Amniotic stem cell (primary cell): ENCODE data around the gene SORD.
"Not testable (repeated sequence)": the region's sequence is repeated elsewhere in the genome, so short reads cannot be mapped to it uniquely, and the experiment has no call there.

Source experiments
- DNase-seq: peaks from one replicate; lab custom pipeline; 2025; lab: John Stamatoyannopoulos, UW

SORD gene

DNA sequence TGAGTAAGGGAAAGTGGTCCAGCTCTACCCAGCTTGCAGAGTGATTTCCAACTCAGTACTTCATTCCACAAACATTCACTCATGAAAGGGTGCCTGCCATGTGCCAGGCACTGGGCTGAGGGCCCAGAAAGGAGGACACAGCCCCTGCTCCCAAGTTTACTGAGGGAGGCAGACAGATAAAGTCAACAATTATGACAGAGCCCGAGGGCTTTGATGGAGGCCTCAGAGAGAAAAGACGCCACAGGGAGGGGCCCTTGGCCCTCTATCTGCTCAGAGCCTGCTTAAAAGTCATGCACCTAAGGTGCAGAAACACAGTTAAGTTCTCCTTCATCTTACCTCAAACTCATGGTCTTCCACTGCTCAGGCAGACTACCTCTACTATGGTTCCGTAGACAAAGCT lies 1.7 kb downstream of the SORD start:
- not testable (repeated sequence) for DNase-seq

DNA sequence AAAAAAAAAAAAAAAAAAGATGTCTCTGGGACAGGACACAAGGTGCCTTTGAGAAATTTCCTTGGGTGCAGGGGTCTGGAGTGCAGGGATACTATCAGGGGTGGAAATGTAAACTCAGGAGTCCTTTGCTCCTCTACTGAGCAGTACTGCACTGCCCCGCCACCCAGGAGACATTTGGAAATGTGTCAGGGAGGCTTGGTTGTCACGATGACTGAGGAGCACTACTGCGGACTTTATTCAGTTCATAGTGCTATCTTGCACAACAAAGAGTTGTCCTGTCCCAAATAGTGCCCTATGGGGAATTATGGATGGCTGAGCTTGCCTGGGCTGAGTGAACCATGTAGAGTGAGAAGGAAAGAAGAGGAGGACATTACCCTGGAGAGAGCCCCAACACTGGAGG lies 2.6 kb downstream of the SORD start:
- not testable (repeated sequence) for DNase-seq

DNA sequence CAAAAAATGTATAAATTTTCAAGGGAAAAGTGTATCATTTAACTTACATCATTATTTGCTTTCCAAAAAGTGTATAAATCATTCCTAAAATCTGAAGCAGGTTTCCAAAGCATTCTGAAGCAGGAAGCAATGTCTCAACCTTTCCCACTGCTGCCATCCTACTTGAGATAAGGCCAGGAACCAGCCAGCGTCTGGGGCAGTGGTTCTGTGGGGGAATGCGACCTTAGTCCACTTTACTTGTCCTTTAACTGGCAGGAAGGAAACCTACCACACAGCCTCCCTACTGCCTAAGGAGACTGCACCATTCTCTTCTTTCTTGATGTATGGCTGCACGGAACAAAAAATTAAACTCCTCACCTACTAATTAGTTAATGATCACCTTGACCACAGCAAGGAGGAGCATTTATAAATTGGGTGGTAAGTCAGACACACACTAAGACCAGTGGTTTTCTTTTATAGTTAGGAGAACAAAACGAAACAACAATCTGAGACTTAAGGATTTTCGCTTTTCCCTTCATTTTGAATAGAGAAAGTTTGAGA lies 3.7 kb downstream of the SORD start:
- no peak for DNase-seq

DNA sequence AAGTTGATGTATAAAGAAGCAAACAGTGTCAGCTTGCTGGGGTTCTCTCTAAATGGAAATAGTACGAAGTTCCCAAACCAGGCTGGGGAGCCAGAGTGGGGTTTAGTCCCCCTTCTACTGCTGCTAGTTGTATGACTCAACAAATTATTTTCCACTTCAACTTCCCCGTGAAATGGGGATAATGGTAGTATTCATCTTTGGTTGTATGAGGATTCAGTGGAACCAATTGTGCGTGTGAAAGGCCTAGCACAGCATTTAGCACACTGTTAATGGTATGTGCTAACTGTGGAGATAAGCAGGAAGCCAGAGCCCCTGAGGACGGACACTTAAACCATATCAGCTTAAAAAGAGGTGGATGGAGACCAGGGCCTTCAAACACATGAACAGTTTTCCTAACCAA lies 4.2 kb downstream of the SORD start:
- DNase-seq = no peak

DNA sequence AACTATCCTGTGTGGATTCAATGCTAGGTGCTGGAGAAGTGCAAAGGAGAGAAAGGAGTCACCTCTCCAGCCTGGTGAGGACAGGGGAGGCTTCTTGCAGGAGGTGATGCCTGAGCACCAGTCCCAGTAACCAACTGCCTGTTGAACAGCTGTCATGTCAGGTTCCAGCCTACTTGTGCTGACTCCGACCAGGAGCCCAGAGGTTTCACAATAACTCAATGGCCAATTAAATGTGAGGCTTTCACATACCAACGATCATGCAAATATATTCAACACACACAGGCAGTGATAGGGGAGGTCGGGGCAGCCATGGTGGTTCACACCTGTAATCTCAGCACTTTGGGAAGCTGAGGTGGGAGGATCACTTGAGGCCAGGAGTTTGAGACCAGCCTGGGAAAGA lies 7.7 kb downstream of the SORD start:
- no peak for DNase-seq

DNA sequence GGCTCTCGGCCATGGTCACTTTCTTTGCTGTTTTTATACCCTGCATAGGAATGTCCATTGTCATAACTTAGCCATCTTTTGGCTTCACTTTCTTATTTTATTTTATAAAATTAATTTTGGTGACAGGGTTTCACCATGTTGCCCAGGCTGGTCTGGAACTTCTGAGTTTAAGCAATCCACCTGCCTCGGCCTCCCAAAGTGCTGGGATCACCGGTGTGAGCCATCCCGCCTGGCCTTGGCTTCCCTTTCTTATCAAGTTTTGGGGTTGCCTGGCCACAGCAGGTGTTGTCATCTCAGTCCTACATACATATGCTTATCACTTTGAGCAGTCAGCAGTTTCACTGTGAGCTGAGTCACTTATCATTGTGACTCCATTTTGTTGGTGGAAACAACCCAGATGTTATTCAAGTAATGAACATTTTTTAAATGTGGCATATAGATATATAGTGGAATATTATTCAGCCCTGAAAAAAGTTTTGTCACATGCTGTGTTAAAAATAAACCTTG lies 8.6 kb downstream of the SORD start:
- DNase-seq = not testable (repeated sequence)

DNA sequence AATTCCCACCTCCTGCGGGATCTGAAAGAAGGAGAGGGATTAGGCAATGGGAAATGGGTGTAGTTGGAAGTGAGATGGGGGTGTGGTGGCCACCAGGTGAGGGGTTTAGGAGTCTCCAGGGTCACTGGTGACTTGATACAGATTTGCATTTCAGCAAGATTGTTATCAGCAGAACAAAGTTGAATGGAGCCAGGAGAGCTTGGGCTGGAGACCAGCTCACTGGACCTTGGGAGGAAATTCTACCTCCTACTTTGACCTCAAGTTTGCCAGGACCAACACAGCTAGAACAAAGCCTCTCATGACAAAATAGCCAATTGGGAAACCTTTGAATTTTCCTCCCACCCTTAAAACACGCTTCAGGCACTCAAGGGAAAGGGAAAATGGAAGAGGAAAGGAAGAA lies 9.5 kb downstream of the SORD start:
- DNase-seq = not testable (repeated sequence)

DNA sequence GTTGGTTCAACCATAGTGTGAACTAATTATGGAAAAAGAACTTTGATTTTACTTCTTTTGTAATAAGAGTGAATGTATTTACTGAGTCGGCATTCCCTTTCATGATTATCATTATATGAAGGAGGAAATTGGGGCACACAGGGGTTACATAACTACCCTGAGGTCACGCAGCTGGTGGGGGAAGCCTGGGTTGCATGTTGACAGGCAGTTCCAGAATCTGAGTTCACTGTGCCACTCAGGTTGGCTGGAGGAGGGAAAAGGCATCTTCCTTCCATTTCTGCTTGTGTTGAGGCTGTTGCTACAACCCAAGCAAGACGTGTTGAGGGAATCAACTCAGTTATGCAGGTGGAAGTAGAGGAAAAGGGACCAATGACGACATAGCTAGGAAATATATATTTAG lies 11.1 kb downstream of the SORD start:
- not testable (repeated sequence) for DNase-seq

DNA sequence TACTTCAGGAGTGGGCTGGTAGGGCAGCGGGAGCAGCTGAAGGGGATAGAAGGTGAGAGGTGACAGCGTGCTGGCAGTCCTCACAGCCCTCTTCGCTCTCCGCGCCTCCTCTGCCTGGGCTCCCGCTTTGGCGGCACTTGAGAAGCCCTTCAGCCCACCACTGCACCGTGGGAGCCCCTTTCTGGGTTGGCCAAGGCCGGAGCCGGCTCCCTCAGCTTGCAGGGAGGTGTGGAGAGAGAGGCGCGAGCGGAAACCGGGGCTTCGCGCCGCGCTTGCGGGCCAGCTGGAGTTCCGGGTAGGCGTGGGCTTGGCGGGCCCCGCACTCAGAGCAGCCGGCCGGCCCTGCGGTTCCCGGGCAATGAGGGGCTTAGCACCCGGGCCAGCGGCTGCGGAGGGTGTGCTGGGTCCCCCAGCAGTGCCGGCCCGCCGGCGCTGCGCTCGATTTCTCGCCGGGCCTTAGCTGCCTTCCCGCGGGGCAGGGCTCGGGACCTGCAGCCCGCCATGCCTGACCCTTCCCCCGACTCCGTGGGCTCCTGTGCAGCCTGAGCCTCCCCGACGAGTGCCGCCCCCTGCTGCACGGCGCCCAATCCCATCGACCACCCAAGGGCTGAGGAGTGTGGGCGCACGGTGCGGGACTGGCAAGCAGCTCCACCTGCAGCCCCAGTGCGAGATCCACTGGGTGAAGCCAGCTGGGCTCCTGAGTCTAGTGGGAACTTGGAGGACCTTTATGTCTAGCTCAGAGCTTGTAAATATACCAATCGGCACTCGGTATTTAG lies 11.8 kb downstream of the SORD start:
- DNase-seq = not testable (repeated sequence)

DNA sequence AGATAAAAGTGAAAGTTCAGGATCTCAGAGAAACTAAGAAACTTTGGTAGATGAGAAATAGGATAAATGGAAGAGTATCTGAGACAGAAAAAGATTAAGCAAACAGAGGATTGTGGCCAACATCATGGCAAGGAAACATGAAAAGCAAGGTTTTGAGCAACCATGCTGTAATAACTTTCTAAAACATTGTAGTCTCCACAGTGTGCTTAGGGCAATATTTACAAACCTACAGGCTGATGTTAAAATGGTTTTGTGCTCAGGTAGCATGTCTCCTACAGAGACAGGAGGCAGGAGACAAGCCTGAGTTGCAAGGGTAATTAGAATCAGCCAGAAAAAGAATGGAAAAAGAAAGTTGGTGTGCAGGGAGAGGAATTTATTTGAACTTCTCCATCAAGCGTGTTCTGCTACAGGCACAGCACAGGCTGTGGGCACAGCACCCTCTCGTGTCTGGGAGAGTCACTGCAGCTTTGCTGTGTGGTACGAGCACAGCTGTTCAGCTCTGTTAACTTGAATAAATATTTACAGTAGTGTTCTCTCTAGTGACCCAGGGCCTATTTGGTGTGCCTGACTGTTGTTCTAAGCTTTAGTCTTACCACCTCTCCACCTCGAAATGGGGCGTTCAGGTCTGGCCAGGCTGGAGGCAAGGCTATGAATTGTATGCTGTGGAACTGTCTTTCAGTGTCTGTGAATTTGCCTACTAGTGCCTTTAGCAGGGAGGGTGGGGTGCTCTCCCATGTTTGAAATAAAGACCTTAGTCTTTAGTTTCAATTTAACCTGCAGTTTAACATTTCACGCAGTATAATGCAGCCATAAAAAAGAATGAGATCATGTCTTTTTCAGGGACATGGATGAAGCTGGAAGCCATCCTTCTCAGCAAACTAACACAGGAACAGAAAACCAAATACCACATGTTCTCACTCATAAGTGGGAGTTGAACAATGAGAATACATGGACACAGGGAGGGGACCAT lies 14.1 kb downstream of the SORD start:
- DNase-seq = not testable (repeated sequence)

DNA sequence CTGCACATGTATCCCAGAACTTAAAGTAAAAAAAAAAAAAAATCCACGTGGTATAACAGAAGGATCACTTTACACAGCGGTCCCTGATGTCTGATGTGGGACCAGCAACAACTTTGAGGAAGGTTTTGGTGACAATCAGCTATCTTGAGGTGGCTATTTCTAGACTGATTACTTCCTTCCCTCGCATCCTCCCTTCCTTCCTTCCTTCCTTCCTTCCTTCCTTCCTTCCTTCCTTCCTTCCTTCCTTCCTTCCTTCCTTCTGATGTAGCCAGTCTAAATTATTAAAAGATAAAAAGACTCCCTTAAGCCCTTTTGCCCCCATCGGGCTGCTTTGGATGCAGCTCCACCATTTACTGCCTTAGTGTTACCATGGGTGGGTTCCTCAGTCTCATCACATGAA lies 14.9 kb downstream of the SORD start:
- DNase-seq = no peak

DNA sequence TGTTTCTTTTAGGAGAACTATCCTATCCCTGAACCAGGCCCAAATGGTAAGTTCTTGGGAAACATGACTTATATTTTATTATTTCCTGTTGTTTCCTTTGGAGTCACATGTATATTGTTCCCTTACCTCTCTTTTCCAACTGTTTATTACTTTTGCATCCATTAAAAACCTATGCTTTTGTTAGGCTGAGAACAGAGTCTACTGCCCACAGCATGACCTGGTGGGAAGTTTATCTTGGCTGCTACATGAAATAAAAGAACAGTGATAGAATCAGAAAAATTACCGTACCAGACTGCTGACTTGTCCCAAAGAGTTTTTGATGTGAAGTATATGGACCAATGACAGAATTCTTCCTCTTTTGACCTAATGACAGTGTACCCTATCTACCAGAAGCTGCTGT lies 17.4 kb downstream of the SORD start:
- not testable (repeated sequence) for DNase-seq

DNA sequence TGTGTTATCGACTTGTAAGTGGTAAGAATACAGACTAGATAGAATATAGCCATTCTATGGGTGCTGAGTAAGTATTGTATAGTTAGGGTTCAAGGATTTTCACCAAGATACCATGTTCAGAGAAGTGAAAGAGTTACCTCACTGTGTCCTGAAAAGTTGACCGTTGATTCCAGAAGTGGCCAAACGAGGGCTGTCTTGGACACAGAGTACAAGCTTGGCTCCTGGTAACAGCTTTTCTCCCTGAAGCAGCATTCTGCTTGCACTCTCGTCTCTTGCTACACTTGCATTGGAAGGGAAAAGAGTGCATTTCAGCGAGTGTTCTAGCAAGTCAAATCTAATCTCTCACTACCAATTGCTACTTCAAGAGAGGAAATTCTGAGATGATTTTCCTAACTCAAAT lies 18.5 kb downstream of the SORD start:
- not testable (repeated sequence) for DNase-seq

DNA sequence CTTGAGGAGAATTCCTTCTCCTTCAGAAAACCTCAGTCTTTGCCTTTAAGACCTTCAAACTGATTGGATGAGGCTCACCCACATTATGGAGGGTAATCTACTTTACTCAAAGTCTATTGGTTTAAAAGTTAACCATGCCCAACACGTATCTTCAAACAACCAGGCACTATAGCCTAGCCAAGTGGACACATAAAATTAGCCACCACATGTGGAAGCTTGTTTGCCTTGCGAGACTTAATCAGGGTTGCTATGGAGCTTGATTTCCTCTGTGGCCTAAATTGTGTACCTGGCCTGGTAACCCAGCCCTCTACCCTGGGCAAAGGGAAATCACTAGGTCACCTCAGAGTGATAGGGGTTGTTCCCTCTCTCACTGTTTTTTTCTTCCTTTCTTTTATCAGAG lies 19.9 kb downstream of the SORD start:
- DNase-seq = not testable (repeated sequence)

DNA sequence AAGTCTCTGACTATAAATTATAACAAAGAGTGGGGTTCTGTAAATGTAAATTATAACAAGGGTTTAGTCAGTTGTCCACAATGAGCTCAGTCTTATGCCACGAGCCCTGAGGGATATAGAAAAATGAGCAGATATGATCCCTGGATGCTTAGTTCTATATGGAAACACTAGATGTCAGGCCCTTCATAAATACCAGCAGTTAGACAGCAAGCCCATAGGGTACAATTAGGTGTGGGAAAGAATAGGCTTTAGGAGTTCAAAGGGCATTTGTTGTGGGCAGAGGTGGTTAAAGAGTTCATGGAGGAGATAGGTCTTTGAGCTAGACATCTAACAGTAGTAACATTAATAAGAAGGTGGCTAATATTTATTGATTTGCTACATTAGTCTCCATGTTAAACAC lies 21.3 kb downstream of the SORD start:
- DNase-seq = not testable (repeated sequence)

DNA sequence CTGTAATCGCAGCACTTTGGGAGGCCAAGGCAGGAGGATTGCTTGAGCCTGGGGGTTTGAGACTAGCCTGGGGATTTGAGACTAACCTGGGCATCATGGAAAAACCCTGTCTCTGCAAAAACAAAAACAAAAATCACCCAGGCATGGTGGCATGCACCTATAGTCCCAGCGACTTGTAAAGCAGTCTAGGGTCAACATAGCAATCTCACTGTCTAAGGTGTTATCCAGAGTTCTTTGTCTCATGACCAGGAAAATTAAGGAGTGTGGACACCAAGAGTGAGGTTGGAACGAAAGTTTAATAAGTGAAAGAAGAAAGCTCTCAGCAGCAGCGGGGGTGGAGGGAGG lies 25.4 kb downstream of the SORD start:
- DNase-seq = not testable (repeated sequence)

DNA sequence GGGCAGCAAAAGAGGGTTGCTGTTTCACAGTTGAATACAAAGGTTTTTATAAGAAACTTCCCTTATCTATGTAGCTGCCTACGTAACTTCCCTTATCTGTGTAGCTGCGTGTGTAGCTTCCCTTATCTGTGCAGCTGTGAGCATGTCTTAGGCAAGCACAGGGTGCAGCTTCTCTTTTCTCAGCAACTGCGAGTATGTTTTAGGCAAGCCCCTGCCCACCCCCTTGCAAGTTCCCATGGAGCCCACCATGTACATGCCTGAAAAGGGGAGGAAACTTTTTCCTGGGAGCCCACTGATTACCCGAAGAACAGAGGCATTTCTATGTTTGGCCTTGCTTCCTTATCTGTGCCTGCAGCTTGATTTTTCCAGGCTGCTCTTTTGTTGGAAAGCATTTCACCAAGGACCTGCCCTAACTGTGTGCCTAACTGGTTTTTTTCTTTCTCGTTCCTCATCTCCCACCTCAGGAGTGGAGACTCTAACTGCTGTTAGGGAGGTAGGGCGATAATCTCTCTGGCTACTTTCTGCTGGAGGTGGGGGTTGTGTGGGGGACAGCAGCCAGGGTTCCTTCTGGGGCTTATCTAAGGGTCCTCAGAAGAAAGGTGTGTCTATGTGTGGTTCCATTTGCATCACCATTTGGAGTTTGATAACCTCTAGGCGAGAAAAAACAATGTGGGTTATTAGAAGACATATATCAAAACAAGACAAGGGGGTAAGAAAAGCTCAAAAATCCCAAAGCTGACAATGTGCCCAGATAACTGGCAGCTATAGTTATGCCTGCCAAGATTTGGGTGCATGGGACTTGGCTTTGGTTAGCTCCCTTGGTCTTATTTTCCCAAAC lies 26.0 kb downstream of the SORD start:
- DNase-seq = no peak

DNA sequence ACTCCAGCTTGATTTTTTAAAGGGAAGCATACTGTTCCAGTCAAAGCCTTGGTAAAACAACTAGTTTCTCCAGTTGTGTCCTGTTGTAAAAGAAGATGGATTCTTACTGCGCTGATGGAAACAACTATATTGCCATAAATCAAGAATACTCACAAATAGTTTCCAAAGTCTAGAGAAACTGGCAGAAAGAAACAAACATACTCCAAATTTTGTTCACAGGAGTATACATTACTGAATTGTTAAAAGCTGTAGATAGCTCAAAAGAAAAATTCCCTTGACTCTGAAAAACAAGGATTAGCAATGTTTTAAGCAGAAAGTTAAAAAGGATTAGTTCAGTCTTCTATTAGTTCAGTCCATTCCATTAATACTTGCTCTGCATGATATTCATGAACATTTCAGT lies 27.6 kb downstream of the SORD start:
- DNase-seq = no peak

DNA sequence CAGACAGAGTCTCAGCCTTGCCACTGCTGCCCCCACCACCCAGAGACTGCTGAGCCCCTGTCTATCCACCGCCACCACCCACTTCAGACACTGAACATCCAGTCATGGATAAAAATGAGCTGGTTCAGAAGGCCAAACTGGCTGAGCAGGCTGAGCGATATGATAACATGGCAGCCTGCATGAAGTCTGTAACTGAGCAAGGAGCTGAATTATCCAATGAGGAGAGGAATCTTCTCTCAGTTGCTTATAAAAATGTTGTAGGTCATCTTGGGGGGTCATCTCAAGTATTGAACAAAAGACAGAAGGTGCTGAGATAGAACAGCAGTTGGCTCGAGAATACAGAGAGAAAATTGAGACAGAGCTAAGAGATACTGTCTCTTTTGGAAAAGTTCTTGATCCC lies 29.7 kb downstream of the SORD start:
- not testable (repeated sequence) for DNase-seq

DNA sequence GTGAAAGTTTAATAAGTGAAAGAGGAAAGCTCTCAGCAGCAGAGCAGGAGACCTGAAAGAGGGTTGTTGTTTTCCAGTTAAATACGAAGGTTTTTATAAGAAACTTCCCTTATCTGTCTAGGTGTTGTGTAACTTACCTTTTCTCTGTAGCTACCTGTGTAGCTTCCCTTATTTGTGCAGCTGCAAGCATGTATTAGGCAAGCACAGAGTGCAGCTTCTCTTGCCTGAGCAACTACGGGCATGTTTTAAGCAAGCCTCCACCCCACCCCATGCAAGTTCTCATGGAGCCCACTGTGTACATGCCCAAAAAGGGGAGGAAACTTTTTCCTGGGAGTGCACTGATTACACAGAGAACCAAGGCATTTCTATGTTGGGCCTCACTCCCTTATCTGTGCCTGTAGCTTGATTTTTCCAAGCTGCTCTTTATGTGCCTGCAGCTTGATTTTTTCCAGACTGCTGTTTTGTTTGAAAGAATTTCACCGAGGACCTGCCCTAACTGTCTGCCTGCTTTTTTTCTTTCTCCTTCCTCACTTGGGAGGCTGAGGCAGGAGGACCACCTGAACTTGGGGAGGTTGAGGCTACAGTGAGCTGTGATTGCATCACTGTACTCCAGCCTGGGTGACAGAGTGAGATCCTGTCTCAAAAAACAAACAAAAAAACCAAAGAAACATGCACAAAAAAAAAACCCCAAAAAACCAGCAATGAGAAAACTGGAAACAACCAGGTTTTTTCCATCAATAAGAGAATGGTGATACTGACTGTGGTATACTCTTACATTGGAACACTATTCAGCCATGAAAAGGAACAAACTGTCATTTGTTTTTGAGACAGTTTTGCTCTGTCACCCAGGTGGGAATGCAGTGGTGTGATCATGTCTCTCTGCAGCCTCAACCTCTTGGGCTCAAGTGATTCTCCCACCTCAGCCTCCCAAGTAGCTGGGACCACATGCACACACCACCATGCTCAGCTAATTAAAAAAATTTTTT lies 36.0 kb downstream of the SORD start:
- not testable (repeated sequence) for DNase-seq
